Gastrocnemius medialis (tissue), 4 donors: ENCODE results near the gene DTNB.

ENCODE experiments used
- CTCF ChIP-seq, 5 experiments: fragments of 450-650 bp in 3 of 5; fragments of 200-600 bp in 2 of 5; sonication (generic) in 2 of 5; IDR thresholded peaks in 4 of 5; conservative IDR thresholded peaks in 1 of 5; 1 replicate in 4 of 5; 2 replicates in 1 of 5; pipeline ENCODE4 v1.5.1; 2016 to 2019; ENCODE audit warnings: antibody characterized with exemption in 5 of 5, mild to moderate bottlenecking in 3 of 5, moderate library complexity in 3 of 5
- POLR2A ChIP-seq, 2 donors: fragments of 450-650 bp; IDR thresholded peaks; one replicate each; pipeline ENCODE4 v1.6.1; 2017; ENCODE audit warnings: antibody characterized with exemption in 2 of 2, mild to moderate bottlenecking in 2 of 2, moderate library complexity in 2 of 2

GRCh38 chr2:25615920-25616319, 57.5 kb downstream of the DTNB start:
- no peak for TF ChIP-seq CTCF (IDR thresholded peaks at IDR 0.05 in 4 of 5, conservative IDR thresholded peaks at IDR 0.05 in 1 of 5)
- no peak for TF ChIP-seq POLR2A (IDR thresholded peaks at IDR 0.05)
